ENCODE results near the gene GINS2. TPM values are rescaled to one million over a fixed set of nuclear protein-coding genes. Genes with fewer than 3 reads are reported as not detected.

Gene GINS2
- total and polyA plus RNA-seq, 2 of the 4 experiments (the other 2 are of a cell fraction) = 12.0 to 13.4 TPM

DNA sequence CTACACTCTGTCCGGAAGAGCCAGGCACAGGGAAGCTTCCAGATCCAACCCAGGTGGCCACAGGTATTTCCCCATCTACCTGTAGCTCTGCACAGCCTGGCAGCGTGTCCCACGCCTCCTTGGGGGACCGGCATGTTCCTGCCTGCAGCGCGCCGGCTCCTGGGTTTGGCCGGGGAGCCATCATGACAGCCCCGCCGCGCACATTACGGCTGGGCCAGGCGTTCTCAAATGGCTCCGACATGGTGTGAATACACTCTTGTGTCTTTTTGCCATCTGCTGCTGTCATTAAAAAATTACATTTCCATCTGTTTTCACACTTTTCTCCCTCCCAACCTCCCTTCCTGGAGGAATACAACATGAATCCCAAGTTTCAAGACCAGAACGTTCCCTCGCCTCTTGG lies 8.0 kb upstream of the GINS2 start:
- Histone ChIP-seq H2BK20ac (ENCODE audit: low read depth, low read length) (no peak overlapping the region), H4K91ac (ENCODE audit: insufficient read depth, low read depth, low read length) (no peak overlapping the region), H3K36me3 (ENCODE audit: control insufficient read depth, insufficient read depth, low read length) (peaks cover 2% of the 10 kb centered on the region), H2BK15ac (ENCODE audit: low read depth, low read length) (no peak overlapping the region), H3K27me3 (ENCODE audit: control insufficient read depth, insufficient read depth, low read length) (peaks cover 30% of the 10 kb centered on the region), H3K23ac (ENCODE audit: low read depth, low read length) (no peak overlapping the region), H2AK9ac (replicated peaks; ENCODE audit: low read depth, low read length, poor library complexity) (no peak overlapping the region), H3K4me3 (ENCODE audit: insufficient read depth, low read depth, low read length) (no peak overlapping the region), H3K4me1 (ENCODE audit: control insufficient read depth, insufficient read depth, low read length) (0 out of 2 replicates have a peak, but pooled peaks cover 3% of the 10 kb centered on the region), H3K4ac (ENCODE audit: low read depth, low read length) (no peak overlapping the region), H4K5ac (ENCODE audit: low read depth, low read length) (no peak overlapping the region), H3K18ac (ENCODE audit: low read depth, low read length) (no peak overlapping the region), H3K4me2 (ENCODE audit: low read depth, low read length) (no peak overlapping the region), H3K79me1 (ENCODE audit: low read depth in 1 of 2, low read length in 2 of 2) (no peaks in the 10 kb centered on the region), H2BK120ac (ENCODE audit: low read depth, low read length) (no peak overlapping the region), H3K9me3 (ENCODE audit: control insufficient read depth, insufficient read depth, low read length) (peaks cover 2% of the 10 kb centered on the region; the same call in 1 of the 2 replicates), H3K14ac (replicated peaks; ENCODE audit: low read depth, low read length) (no peak overlapping the region), H3K9me1 (ENCODE audit: insufficient read depth, low read length) (no peaks in the 10 kb centered on the region), H4K20me1 (ENCODE audit: insufficient read depth, low read length) (no peaks in the 10 kb centered on the region; the same call in 1 of the 2 replicates), H2BK5ac (ENCODE audit: low read depth, low read length, poor library complexity, severe bottlenecking) (no peak overlapping the region), H2AFZ (replicated peaks; ENCODE audit: low read length, poor library complexity) (no peak overlapping the region), H2AK5ac (ENCODE audit: low read depth, low read length) (no peak overlapping the region), H3K27ac (ENCODE audit: insufficient read depth, low read length) (no peak overlapping the region), H3K56ac (ENCODE audit: extremely low read depth, insufficient read depth, low read length) (no peak overlapping the region), H4K8ac (ENCODE audit: low read depth in 2 of 2, low read length in 2 of 2) (no peak overlapping the region), H3K9ac (ENCODE audit: low read depth, low read length) (no peak overlapping the region)
- POLR2A ChIA-PET (ENCODE audit: unreplicated experiment) = no interaction called here
- dilution Hi-C loops (cut with HindIII; ENCODE audit: low sequenced_read_pairs, unreplicated experiment) = no loop called here
- DNase-seq (no peak), ATAC-seq (ENCODE audit: low read depth) (no peak)
- intact Hi-C loops (cut with micrococcal nuclease) = no loop called here
- 68% methylated on average over 10 of the region's 16 CpGs; no CpG with 5 or more reads in 1 of the 2 experiments for WGBS, 2 experiments (ENCODE audit: extremely low coverage in 2 of 2, insufficient read length in 1 of 2)
- BruUV-seq (replicated peaks) = no TSS peak
- CTCF ChIA-PET = no interaction called here
- in situ Hi-C loops (cut with MboI; ENCODE audit: low sequenced_read_pairs) = no loop called here
- TF ChIP-seq SMC3 (IDR thresholded peaks at IDR 0.05; ENCODE audit: low read depth, low read length) = no peak
- TF ChIP-seq FOS (IDR thresholded peaks at IDR 0.05; ENCODE audit: low read depth, low read length) = no peak
- TF ChIP-seq NFE2L2 (IDR thresholded peaks at IDR 0.05; ENCODE audit: low read depth, low read length) = no peak
- no peak for TF ChIP-seq RCOR1 (IDR thresholded peaks at IDR 0.05; ENCODE audit: insufficient replicate concordance, low read length)
- no peak for TF ChIP-seq POLR2A (IDR thresholded peaks at IDR 0.05; ENCODE audit: low read depth, low read length)
